Limb (tissue), 2 donors: ENCODE results near the gene SIK3.

Source experiments
- DNase-seq, 2 donors: peaks; one replicate each; pipeline ENCODE4 v3.0.0-alpha.2; 2016; ENCODE audit errors: extremely low spot score in 2 of 2

Gene SIK3

DNA sequence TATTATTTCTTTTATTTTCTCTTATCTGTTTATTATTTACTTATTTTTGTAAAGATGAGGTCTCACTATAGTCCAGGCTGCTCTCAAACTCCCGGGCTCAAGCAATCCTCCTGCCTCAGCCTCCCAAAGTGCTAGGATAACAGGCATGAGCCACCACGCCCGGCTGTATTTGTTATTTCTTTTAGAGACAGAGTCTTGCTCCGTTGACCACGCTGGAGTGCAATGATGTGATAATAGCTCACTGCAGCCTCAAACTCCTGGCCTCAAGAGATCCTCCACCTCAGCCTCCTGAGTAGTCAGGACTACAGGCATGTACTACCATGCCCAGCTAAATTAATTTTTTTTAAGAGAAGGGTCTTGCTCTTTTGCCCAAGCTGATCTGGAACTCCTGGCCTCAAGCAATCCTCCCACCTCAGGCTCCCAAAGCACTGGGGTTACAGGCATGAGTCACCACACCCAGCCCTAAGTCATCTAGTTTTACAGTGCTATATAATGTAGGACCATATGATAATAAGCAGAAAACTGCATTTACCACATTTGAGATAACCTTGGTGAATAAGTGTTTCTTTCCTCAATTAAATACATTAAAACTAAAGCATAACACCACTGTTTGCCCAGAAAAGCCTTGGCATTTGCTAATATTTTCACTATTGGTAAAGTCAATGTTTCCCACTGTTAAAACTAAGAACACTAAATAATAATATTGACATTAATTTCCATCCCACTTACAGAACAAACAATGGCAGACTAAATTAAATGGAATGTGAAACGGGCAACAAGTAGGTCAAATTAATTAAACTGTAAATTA is 127.5 kb downstream of the SIK3 start:
- DNase-seq = no peak

DNA sequence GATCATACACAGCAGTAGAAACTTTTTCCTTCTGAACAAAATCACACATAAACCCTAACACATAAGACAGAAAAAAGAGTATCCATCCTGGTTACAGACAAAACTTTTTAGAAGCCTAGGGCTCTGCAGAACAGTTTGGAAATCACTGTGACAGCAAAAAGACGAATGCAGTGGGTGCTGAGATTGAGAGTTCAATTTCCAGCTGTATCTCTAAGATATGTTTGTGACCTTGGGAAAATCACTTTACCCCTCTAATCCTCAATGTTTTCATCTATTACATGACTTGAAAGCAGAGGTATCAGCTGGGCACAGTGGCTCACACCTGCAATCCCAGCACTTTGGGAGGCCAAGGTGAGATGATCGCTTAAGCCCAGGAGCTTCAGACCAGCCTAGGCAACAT is 128.5 kb downstream of the SIK3 start:
- DNase-seq = no peak

DNA sequence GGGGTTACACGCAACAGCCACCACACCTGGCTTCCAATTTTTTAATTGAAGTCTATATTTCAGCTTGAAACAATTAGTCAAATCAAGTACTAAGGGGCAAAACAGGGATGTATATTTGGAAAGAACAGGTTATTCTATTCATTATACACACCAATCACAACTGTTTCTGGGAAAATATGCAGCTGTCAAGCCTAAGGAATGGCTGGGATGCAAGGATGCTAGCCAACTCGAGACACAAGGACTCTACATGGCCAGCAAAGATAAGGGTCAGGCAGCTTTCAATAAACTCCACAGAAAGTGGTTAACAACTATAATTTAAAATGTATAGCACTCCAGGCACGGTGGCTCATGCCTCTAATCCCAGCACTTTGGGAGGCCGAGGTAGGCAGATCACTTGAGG is 134.0 kb downstream of the SIK3 start:
- no peak for DNase-seq

- no peak for DNase-seq
Measured at GRCh38 chr11:116963813-116964212, 134.4 kb downstream of the SIK3 start.

DNA sequence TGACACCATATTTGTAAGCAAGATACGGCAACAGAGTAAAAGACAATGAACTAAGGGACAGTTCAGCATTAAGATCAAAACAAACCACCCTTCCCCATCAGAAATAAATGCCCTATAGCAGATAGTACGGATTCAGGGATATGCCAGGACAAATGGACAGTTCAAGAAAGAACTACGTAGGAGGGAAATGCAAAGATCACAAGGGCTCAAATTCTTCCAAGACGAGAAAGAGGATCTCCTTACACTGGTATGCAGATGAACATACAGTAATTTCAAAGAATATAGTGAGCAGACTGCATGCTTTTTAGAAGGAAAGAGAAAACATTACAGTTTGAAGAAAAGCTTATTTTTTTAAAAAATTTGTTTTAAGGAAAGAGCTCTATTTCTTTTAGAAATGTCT is 136.1 kb downstream of the SIK3 start:
- DNase-seq = no peak

DNA sequence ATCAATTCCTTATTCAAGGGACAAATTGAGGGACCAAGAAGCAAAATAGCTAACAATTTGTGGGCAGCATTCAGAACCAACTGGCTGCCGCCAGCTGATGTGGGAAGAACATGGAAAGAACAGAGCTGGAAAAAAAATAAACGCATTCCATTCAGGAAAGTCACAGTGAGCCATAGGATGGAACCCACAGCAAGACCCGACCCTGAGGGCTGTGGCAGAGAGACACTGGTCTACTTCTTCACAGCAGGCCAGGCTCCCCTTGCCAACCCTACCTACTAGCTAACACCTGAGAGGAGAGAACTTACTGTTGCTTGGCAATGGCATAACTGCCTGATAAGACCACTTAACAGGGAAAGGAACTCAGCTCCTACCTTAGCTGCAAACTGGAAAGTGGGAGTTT is 137.3 kb downstream of the SIK3 start:
- no peak for DNase-seq

GRCh38 chr11:116958246-116958645 is 140.0 kb downstream of the SIK3 start:
- no peak for DNase-seq

- no peak for DNase-seq
Measured at GRCh38 chr11:116955949-116956348, 142.3 kb downstream of the SIK3 start.

DNA sequence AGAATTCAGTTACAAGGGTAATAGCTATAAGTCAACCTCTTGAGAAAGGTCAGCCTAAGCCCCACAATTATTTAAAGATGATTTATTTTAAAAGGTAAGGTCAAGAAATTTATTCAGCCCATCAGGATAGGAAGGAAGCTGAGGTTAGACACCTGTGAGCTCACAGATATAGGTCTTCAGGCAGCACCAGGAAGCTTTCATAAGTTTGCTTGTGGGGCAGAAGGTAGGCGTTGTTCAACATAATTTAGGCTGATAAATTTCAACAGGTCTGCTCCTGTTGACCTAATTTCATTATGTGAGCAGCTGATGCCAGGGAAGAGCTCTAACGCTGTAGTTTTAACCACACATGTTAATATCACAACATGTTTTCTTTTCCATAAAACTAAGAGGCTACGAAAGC is 142.7 kb downstream of the SIK3 start:
- DNase-seq = no peak

DNA sequence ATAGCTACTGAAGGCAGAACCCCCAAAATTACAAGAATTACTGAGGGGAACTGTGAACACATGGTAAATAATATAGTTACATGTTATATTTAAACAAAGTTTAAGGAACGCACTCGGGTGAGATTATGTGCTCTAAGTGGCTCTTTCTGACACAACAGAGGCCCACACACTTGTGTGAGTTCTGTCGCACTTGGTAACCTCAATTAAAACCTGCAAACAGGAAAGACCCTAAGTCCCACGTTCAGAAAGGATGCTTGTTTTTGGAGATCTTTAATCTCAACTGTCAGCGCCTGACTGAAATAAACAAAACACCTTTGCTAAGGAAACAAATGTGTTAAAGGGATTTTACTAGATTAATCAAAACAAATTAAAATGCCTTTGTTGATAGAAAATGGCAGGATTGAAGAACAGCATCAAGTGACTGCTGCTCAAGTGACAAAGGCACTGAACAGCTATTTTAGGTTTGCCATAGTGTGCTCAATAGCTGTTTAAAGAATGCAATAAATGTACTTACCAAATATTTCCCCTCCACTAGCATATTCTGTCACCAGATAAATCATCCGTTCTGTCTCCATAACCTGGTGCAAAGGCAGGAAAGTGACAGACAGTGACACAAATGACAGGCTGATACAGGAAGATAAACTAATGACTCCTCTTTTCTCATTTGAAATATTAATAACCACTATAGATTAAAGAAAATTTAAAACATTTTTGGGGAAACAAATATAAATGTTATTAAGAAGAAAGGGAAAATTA is 144.5 kb downstream of the SIK3 start:
- DNase-seq = no peak

GRCh38 chr11:116951762-116952161 is 146.5 kb downstream of the SIK3 start:
- DNase-seq = no peak

GRCh38 chr11:116950210-116950609 is 148.0 kb downstream of the SIK3 start:
- DNase-seq = no peak

DNA sequence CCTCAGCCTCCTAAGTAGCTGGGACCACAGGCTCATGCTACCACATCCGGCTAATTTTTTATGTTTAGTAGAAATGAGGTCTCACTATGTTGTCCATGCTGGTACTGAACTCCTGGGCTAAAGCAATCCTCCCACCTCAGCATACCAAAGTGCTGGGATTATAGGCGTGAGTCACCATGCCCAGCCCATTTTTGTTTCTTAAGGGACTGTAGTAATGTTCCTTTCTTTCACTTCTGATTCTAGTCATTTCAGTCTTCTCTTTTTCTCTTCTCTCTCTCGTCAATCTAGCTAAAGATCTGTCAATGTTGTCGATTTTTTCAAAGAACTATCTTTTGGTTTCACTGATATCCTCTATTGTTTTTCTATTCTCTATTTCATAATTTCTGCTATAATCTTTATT is 149.8 kb downstream of the SIK3 start:
- no peak for DNase-seq

DNA sequence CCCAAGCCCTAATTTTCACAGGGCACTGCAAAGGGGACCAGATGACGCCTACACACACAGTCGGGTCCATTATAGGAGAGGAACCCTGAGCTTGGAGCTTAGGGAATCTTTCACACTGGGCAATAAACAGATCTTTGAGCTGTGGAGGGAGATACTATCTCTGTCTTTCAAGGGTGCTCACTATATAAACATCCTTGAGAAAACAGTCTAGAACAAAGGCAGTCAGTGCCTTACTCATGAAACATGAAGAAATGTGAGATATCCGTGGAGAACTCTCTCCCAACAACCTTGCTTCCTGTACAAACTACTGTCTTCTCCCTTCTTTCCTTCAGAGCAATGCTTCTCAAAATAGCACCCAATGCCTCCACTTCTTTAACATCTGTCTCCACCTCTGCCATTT is 151.8 kb downstream of the SIK3 start:
- no peak for DNase-seq

GRCh38 chr11:116939499-116939898 is 158.7 kb downstream of the SIK3 start:
- no peak for DNase-seq

- no peak for DNase-seq
Measured at GRCh38 chr11:116938471-116939070, 159.7 kb downstream of the SIK3 start.

DNA sequence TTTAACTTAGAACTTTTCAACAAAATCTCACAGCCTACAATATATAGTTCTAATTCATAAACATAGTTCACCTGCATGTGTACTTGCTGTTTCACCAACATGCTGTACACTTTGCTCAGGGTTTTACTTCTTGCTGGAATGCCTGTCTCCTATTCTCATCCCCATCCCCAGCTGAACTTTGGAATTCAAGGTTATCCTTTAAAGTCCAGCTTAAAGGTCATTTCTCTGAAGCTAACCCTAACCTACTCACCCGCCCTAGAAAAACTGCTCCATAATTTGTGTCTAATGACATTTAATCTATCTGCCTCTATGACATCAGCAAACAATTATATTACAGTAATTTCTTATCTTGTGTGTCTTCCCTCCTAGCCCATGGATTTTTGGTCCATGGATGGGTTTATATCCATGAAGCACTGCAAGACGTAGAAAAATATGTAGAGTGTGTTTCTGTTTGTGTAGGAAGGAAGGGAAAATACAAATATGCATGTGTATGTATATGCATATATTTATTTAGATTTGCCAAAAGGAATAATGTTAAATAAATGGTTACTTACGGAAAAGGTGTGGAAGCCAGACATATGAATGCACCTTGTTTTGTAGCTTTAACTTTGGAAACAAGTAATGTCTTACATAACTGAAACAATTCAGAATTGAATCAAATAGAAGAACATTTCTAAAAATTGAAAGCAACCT is 161.3 kb downstream of the SIK3 start:
- DNase-seq = no peak

GRCh38 chr11:116935514-116935913 is 162.7 kb downstream of the SIK3 start:
- DNase-seq = no peak

DNA sequence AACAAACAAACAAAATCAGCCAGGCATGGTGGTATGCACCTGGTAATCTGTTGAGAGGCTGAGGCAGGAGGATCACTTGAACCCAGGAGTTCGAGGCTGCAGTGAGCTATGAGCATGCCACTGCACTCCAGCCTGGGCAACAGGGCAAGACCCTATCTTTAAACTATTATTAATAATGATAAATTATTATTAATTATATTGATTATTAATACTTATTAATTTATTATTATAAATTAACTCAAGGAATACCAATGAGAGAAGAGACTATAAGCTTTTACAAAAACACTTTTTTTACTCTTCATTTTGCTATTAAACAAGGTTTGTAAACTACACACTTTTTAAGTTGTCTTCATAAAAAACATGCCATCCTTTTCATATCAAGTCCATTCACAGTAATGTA is 163.1 kb downstream of the SIK3 start:
- no peak for DNase-seq

DNA sequence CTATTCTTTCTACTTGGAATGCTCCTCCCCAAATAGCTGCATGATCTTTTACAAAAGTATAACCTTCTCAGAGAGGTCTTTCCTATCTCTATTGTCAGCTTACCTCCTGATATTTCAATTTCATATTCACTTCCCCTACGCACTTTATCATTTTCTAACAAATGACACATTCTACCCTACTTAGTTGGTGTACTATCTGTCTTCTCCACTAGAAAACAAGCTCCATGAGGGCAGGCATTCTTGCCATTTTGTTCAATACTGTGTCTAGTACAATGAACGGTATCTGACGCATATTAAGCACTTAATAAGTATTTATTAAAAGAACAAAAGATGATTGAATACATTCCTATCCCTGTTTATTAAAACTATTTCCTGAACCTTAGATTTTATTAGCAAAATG is 164.3 kb downstream of the SIK3 start:
- no peak for DNase-seq

GRCh38 chr11:116932181-116932580 is 166.0 kb downstream of the SIK3 start:
- DNase-seq = no peak
